Cardiac fibroblast (primary cell): ENCODE results near the gene DHRS12.
A peak's percentile ranks its signal among the peaks of the same experiment; 100 is the strongest.

Experiments
- DNase-seq, 2 donors: peaks; one replicate each; pipeline versions ENCODE4 v3.0.0 to v3.0.0-alpha.2; 2010; ENCODE audit warnings: low read depth in 2 of 2
- H3K4me3 ChIP-seq, 2 donors: replicated peaks in 1 of 2; 1 replicate in 1 of 2; 2 replicates in 1 of 2; pipeline ENCODE4 v1.5.1; 2011; ENCODE audit warnings: low read depth in 2 of 2, low read length in 2 of 2, mild to moderate bottlenecking in 2 of 2, moderate library complexity in 1 of 2
- CTCF ChIP-seq: IDR thresholded peaks from one replicate; pipeline ENCODE4 v1.5.1; 2011; ENCODE audit warnings: low read depth, mild to moderate bottlenecking, low read length, inconsistent platforms

Gene DHRS12

GRCh38 chr13:51823359-51823758, 19.4 kb upstream of the DHRS12 start:
- DNase-seq = no peak
- no peak overlapping the region for H3K4me3 ChIP-seq
- no peak for TF ChIP-seq CTCF

DNA sequence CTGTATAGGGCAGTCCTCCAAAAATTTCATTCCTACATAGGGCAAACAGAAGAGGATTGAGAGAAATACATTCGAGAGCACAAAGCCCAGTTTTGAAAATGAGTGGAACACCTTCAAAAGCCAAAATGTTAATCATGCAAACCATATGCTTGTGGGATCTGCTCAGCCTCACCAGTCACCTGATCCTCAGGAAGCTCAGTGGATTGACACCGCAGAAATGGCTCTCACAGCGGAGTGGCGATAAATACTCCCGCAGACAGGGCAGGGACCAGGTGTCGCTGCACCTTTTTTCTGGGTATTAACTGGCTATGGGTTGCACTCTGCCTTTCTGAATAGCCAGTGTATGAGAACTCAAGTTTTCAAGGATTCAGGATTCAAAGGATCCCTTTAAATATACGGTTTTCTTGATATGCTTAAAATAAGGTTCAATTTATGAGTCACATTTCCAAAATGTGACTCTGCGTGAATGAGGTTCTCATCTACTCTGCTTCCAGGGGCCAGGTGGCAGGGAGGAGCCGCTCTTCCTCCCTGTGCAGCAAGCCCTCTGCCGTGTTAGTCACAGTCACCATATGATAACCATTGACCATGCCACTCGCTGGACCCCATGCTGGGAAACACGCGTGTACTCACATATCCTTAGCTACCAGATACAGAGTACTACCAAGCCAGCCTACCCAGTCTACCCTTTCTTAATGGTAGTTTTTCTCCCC, 18.3 kb upstream of the DHRS12 start:
- no peak for DNase-seq
- H3K4me3 ChIP-seq = no peak overlapping the region

GRCh38 chr13:51821606-51822005, 17.6 kb upstream of the DHRS12 start:
- no peak for TF ChIP-seq CTCF
- no peak for DNase-seq
- H3K4me3 ChIP-seq = no peak overlapping the region

More for the DNA sequence above, 18.3 kb upstream of the DHRS12 start:
- no peak for TF ChIP-seq CTCF

DNA sequence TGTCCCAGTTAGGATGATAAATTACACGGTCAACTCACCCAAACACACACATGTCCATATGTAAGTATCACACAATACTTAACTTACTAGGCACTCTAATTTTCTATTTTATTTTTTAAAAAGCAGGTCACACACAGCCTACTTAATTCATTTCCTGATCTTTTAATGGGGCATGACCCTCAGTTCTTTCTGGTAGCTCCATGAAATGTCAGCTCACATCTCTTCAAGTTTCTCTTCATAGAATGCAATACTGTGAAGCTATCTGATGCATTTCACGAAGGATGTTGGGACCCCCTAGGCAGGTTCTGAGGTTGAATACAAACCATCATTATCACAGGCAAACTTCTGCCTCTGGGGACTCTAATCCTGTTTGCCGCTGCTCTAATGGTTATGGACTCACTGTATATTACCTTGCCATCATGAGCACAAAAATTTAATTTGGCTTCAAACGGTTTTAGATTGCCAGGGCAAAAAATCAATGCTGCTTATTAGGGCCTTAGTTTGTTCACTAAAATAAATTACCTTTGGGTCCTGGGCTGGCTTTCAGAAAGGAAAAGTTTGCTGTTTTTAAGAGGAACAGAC, 16.1 kb upstream of the DHRS12 start:
- DNase-seq = no peak
- no peak overlapping the region for H3K4me3 ChIP-seq
- TF ChIP-seq CTCF = no peak

- no peak overlapping the region for H3K4me3 ChIP-seq
- no peak for TF ChIP-seq CTCF
- DNase-seq = no peak
Observed at GRCh38 chr13:51819544-51819943, 15.6 kb upstream of the DHRS12 start.

GRCh38 chr13:51818781-51819511, 15.0 kb upstream of the DHRS12 start:
- H3K4me3 ChIP-seq = no peak overlapping the region
- no peak for TF ChIP-seq CTCF
- peak; percentile 21 to 71 for DNase-seq
